Measurements from ENCODE around the gene SPARC. TPM values are rescaled to one million over a fixed set of nuclear protein-coding genes. Genes with fewer than 3 reads are reported as not detected.

Gene SPARC
- total RNA-seq, 1 experiment from 2014 or later, result 320 TPM

- H3K27ac ChIP-seq (ENCODE audit: insufficient read length, low read depth, low read length), result no peak overlapping the region
- H4K8ac ChIP-seq (replicated peaks; ENCODE audit: insufficient read length, low read depth, low read length), result no peak overlapping the region
- H2AFZ ChIP-seq (ENCODE audit: low read length), result no peak overlapping the region
- H3K4me3 Mint-ChIP-seq, result no peak overlapping the region
- DNase-seq, result no peak
- H3K4me2 ChIP-seq (ENCODE audit: insufficient read depth, insufficient read length, low read length), result no peak overlapping the region
- H3K27me3 ChIP-seq (ENCODE audit: insufficient read depth, low read length), result no peaks in the 10 kb centered on the region
- no peak overlapping the region for H3T11ph ChIP-seq (ENCODE audit: low read length)
- no peaks in the 10 kb centered on the region for H3K79me1 ChIP-seq (ENCODE audit: insufficient read depth, low read depth, low read length, poor library complexity, severe bottlenecking)
- no peak overlapping the region for H2BK5ac ChIP-seq (ENCODE audit: insufficient read length, low read length)
- H3K18ac ChIP-seq (ENCODE audit: insufficient read length, low read depth, low read length), result no peak overlapping the region
- no peaks in the 10 kb centered on the region for H4K20me1 ChIP-seq (ENCODE audit: control insufficient read depth, insufficient read depth, insufficient read length)
- H4K5ac ChIP-seq (ENCODE audit: insufficient read length, low read depth, low read length), result no peak overlapping the region
- H3K4ac ChIP-seq (ENCODE audit: low read depth, low read length), result no peak overlapping the region
- H3K4me1 ChIP-seq (ENCODE audit: insufficient read depth, low read length), result peaks cover 9% of the 10 kb centered on the region; the same call in 1 of the 2 replicates
- no peaks in the 10 kb centered on the region for H3K9me3 Mint-ChIP-seq
- H3K27ac Mint-ChIP-seq, result no peak overlapping the region
- no peak overlapping the region for H3K56ac ChIP-seq (ENCODE audit: insufficient read length, low read depth, low read length)
- no peak overlapping the region for H2BK120ac ChIP-seq (ENCODE audit: low read depth, low read length, poor library complexity, severe bottlenecking)
- H2BK20ac ChIP-seq (ENCODE audit: low read depth, low read length, poor library complexity, severe bottlenecking), result no peak overlapping the region
- H3K4me1 Mint-ChIP-seq, result peaks cover 39 to 40% of the 10 kb centered on the region in 2 experiments
- no peak overlapping the region for H3K9ac ChIP-seq (ENCODE audit: extremely low read depth, insufficient read length, low read length)
- no CpG with 5 or more reads among the region's 12 CpGs for WGBS (ENCODE audit: extremely low coverage, insufficient read length, low lambda C conversion rate)
- H3K36me3 Mint-ChIP-seq (ENCODE audit: insufficient read depth in 1 of 3, low read depth in 3 of 3), result no peaks in the 10 kb centered on the region
- no peak overlapping the region for H2BK15ac ChIP-seq (ENCODE audit: low read depth, low read length)
- H3K79me2 ChIP-seq (ENCODE audit: insufficient read depth, low read length), result no peaks in the 10 kb centered on the region
- no peak overlapping the region for H3K23ac ChIP-seq (ENCODE audit: insufficient read length, low read depth, low read length)
- H4K91ac ChIP-seq (ENCODE audit: insufficient read length, low read depth, low read length), result no peak overlapping the region
- no peak for TF ChIP-seq CTCF (conservative IDR thresholded peaks at IDR 0.05)
- H3K14ac ChIP-seq (ENCODE audit: insufficient read depth, low read length), result no peak overlapping the region
- no peaks in the 10 kb centered on the region for H3K23me2 ChIP-seq (ENCODE audit: insufficient read length, low read depth, low read length, poor library complexity, severe bottlenecking)
- H3K9me3 ChIP-seq (ENCODE audit: control insufficient read depth, low read depth, low read length), result no peaks in the 10 kb centered on the region
- no peak overlapping the region for H2BK12ac ChIP-seq (ENCODE audit: insufficient read length, low read depth, low read length)
- no peak overlapping the region for H2AK5ac ChIP-seq (ENCODE audit: insufficient read length, low read length)
- H3K27me3 Mint-ChIP-seq (ENCODE audit: low read depth), result peaks cover 4% of the 10 kb centered on the region; the same call in 1 of the 2 replicates
Measured at GRCh38 chr5:151622367-151623088, 64.2 kb downstream of the SPARC start.

All from H9 (cell line).